AG09319 (cell line): ENCODE measurements around the gene SIDT2.
"Not testable (repeated sequence)": the region's sequence is repeated elsewhere in the genome, so short reads cannot be mapped to it uniquely, and the experiment has no call there.

Experiments used
- DNase-seq: peaks from one replicate; pipeline ENCODE4 v3.0.0-alpha.2; 2010; ENCODE audit warnings: low read depth; ENCODE audit errors: extremely low read depth
- TF ChIP-seq, protein P1 (sequence below): IDR thresholded peaks from 2 replicates; pipeline ENCODE4 v1.5.1; 2011; ENCODE audit warnings: low read depth, mild to moderate bottlenecking, inconsistent platforms, low read length, moderate library complexity

The SIDT2 gene

DNA sequence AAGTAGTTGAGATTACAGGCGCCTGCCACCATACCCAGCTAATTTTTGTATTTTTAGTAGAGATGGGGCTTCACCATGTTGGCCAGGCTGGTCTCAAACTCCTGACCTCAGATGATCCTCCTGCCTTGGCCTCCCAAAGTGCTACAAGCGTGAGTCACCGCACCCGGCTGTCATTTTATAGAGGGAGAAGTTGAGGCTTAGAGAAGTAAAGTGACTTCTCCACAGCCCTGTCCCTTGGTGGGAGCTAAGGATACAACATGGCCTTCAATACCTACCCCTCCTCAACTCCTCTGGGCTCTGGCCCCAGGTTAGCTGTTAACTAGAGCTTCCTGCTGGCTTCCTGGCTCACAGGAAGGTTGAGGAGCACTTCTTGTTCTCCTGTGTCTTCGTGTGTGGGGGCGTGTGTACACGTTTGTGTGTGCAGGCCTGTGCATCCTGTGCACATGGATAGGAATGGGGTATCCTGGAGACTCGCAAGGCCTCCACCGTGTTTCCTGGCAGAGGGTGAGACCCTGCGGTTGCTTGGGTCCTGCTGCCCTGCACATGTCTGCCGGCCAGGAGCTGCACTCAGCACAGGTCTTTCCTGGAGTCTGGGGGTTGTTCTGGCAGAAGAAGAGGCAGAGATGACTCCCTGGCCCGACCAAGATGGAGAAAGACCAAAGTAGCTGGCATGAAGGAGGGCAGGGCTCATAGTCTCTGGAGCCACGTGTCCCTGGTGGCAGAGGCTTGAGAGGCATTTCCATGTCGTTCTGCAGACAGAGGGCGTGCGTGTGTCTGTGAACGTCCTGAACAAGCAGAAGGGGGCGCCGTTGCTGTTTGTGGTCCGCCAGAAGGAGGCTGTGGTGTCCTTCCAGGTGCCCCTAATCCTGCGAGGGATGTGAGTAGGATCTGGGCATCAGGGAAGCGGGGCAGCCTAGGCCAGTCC lies 2.4 kb downstream of the SIDT2 start:
- TF ChIP-seq, protein P1, sequence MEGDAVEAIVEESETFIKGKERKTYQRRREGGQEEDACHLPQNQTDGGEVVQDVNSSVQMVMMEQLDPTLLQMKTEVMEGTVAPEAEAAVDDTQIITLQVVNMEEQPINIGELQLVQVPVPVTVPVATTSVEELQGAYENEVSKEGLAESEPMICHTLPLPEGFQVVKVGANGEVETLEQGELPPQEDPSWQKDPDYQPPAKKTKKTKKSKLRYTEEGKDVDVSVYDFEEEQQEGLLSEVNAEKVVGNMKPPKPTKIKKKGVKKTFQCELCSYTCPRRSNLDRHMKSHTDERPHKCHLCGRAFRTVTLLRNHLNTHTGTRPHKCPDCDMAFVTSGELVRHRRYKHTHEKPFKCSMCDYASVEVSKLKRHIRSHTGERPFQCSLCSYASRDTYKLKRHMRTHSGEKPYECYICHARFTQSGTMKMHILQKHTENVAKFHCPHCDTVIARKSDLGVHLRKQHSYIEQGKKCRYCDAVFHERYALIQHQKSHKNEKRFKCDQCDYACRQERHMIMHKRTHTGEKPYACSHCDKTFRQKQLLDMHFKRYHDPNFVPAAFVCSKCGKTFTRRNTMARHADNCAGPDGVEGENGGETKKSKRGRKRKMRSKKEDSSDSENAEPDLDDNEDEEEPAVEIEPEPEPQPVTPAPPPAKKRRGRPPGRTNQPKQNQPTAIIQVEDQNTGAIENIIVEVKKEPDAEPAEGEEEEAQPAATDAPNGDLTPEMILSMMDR = peak; percentile 69
- DNase-seq = no peak

DNA sequence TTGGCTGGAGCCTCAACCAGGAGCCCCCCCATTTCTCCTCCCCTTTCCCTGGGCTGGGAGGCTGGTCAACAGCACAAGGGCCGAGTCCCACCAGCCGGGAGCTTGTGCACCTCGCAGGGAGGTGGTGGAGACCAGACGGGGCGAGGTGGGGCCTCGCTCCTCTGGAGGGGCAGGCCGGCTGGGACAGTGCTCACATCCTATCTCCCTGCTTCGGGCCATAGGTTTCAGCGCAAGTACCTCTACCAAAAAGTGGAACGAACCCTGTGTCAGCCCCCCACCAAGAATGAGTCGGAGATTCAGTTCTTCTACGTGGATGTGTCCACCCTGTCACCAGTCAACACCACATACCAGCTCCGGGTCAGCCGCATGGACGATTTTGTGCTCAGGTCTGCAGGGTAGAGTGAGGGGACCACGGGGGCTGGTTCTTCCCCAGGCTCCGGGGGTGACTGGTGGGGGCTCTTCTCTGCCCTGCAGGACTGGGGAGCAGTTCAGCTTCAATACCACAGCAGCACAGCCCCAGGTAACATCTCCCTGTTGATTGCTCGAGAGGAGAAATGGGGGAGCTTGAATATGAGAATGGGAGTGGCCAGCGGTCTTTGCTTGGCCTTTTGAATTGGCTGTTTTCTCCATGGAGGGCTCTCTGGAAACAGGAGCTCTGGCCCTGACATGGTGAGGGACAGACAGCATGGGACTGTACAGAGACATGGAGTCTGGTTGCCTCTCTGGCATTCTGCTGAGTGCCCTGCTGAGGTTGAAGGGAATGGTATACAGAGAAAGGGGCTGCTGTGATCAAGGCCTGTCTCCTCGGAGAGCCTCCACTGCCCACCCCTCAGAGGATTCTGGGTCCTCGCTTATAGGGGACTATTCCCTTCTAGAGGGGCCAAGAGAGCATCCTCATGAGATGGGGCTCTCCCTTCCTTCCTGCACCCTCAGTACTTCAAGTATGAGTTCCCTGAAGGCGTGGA lies 3.3 kb downstream of the SIDT2 start:
- DNase-seq = no peak
- TF ChIP-seq, protein P1 = no peak

DNA sequence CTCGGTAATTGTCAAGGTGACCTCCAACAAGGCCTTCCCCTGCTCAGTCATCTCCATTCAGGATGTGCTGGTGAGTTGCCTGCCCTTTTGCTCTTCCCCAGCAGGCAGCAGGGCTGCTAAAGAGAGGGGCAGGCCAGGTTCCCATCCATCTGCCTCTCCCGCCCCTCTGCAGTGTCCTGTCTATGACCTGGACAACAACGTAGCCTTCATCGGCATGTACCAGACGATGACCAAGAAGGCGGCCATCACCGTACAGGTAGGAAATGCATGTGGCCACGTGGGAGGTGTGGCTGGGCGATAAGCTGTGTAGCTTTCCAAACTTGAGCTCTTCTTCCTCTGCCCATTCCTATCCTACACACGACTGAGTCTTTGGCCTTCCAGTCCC lies 4.0 kb downstream of the SIDT2 start:
- DNase-seq = no peak
- TF ChIP-seq, protein P1 = no peak

DNA sequence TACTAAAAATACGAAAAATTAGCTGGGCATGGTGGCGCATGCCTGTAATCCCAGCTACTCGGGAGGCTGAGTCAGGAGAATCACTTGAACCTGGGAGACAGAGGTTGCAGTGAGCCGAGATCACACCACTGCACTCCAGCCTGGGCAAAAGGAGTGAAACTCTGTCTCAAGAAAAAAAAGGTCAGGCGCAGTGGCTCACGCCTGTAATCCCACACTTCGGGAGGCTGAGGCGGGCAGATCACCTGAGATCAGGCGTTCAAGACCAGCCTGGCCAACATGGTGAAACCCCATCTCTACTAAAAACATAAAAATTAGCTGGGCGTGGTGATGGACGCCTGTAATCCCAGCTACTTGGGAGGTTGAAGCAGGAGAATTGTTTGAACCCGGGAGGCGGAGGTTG lies 4.6 kb downstream of the SIDT2 start:
- DNase-seq = not testable (repeated sequence)

DNA sequence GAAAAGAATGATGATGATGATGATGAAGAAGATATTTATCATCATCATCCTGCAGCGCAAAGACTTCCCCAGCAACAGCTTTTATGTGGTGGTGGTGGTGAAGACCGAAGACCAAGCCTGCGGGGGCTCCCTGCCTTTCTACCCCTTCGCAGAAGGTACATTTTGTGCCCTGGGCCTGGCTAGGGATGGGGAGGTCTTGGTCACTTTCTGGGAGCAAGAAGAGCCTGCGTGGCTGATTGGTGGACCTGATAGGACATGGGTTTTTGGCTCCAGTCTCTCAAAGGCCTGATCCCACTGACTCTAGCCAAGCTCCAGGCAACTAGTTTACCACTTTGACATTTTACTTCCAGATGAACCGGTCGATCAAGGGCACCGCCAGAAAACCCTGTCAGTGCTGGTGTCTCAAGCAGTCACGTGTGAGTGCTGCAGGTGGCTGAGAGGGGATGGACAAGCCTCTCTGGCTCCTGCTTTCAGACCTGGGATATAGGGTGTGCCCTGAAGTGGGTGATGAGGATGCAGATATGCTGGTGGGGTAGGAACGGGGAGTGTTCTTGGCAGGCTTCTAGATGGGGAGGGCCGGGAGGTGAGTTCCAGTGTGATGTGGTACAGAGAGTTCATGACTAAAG lies 5.3 kb downstream of the SIDT2 start:
- TF ChIP-seq, protein P1 = no peak
- DNase-seq = no peak

DNA sequence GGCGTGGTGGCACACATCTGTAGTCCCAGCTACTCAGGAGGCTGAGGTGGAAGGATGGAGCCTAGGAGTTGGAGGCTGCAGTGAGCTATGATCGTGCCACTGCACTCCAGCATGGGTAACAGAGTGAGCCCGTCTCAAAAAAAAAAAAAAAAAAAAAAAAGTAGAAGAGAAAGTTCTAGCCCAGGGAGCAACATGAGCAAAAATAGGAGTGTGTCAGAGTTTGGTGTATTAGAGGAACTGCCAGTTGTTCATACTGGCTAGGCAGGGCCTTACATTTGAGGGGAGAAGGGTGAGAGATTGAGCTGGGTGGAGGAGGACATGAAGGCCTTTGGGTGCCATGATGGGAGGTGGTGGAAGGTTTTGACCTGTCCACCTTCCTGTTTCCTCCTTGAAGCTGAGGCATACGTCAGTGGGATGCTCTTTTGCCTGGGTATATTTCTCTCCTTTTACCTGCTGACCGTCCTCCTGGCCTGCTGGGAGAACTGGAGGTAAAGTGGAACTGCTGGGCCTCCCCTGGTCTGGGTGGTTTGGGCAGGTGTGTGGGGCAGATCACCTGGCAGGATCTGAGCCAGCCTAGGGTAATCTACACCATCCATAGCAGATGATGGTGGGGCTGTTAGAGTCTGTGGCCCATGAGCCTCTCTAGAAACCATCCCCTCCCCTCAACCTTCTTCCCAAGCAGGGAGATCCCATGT lies 7.3 kb downstream of the SIDT2 start:
- TF ChIP-seq, protein P1 = no peak
- no peak for DNase-seq

DNA sequence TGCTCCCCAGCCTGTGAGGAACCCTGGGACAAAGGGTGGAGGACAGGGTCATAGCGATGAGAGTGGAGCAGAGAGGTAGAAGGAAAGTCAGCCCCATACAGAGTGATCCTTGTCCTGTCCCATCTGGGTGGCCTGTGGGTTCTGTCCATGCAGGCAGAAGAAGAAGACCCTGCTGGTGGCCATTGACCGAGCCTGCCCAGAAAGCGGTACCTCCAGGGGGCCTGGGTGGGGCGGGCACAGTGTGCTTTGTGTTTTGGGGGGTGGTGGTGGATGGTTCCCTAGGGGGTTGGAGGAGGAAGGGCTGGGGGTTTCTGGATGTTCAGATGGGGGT lies 7.9 kb downstream of the SIDT2 start:
- TF ChIP-seq, protein P1 = no peak
- DNase-seq = no peak
